MM.1S (cell line): ENCODE data around the gene AKAP6.

Source experiments
- DNase-seq: peaks from one replicate; pipeline ENCODE4 v3.0.0-alpha.2; 2015
- H2AFZ ChIP-seq: fragments of 300-600 bp; sonication (generic); 2 replicates; pipeline ENCODE4 v1.6.0; 2016; ENCODE audit warnings: antibody characterized with exemption, low read length
- H3F3A ChIP-seq: fragments of 300-600 bp; sonication (generic); 2 replicates; pipeline ENCODE4 v1.6.1; 2016; ENCODE audit warnings: mild to moderate bottlenecking, antibody characterized with exemption, low read length, moderate library complexity, mixed read lengths; ENCODE audit not compliant: insufficient read depth
- H3K27ac ChIP-seq: fragments of 300-600 bp; sonication (generic); 2 replicates; pipeline ENCODE4 v1.5.1; 2016; ENCODE audit warnings: mild to moderate bottlenecking, low read length
- H3K27me3 ChIP-seq: fragments of 300-600 bp; sonication (generic); replicated peaks from 2 replicates; pipeline ENCODE4 v1.6.0; 2016; ENCODE audit warnings: low read length; ENCODE audit not compliant: insufficient read depth
- H3K36me3 ChIP-seq: fragments of 300-600 bp; sonication (generic); replicated peaks from 2 replicates; pipeline ENCODE4 v1.6.1; 2016; ENCODE audit warnings: mild to moderate bottlenecking, low read length, mixed read lengths; ENCODE audit not compliant: insufficient read depth
- H3K4me1 ChIP-seq: fragments of 300-600 bp; sonication (generic); 2 replicates; pipeline ENCODE4 v1.6.1; 2016; ENCODE audit warnings: low read length, mixed read lengths
- H3K4me2 ChIP-seq: fragments of 300-600 bp; sonication (generic); 2 replicates; pipeline ENCODE4 v1.6.0; 2016; ENCODE audit warnings: low read depth, low read length
- H3K4me3 ChIP-seq: fragments of 300-600 bp; sonication (generic); 2 replicates; pipeline ENCODE4 v1.5.1; 2016; ENCODE audit warnings: low read length, mixed read lengths
- H3K79me2 ChIP-seq: fragments of 300-600 bp; sonication (generic); 2 replicates; pipeline ENCODE4 v1.6.1; 2016; ENCODE audit warnings: mixed run types, low read length, mixed read lengths
- H3K9ac ChIP-seq: fragments of 300-600 bp; sonication (generic); 2 replicates; pipeline ENCODE4 v1.6.1; 2016; ENCODE audit warnings: low read length, mixed read lengths
- H3K9me2 ChIP-seq: fragments of 300-600 bp; sonication (generic); replicated peaks from 2 replicates; pipeline ENCODE4 v1.6.1; 2016; ENCODE audit warnings: mild to moderate bottlenecking, low read length, mixed read lengths; ENCODE audit not compliant: insufficient read depth
- H3K9me3 ChIP-seq: fragments of 300-600 bp; sonication (generic); replicated peaks from 2 replicates; pipeline ENCODE4 v1.6.1; 2016; ENCODE audit warnings: mild to moderate bottlenecking, low read length, mixed read lengths; ENCODE audit not compliant: insufficient read depth
- H4K20me1 ChIP-seq: fragments of 300-600 bp; sonication (generic); 2 replicates; pipeline ENCODE4 v1.6.1; 2016; ENCODE audit warnings: mild to moderate bottlenecking, low read length, moderate library complexity, mixed read lengths; ENCODE audit not compliant: insufficient read depth
- EZH2 ChIP-seq: fragments of 300-600 bp; sonication (generic); optimal IDR thresholded peaks from 2 replicates; pipeline ENCODE3; 2017; ENCODE audit warnings: low read depth, mild to moderate bottlenecking, antibody characterized with exemption, low read length, mixed read lengths
- EZH2phosphoT487 ChIP-seq: fragments of 300-600 bp; sonication (generic); IDR thresholded peaks from 2 replicates; pipeline ENCODE4 v1.6.1; 2018; ENCODE audit warnings: antibody characterized with exemption, low read length
- TF ChIP-seq, protein P1 (sequence below): fragments of 300-600 bp; sonication (generic); IDR thresholded peaks from 2 replicates; pipeline ENCODE4 v1.5.1; 2016; ENCODE audit warnings: antibody characterized with exemption, low read length, mixed read lengths

Gene AKAP6

GRCh38 chr14:32677129-32677780, 348.2 kb downstream of the AKAP6 start:
- Histone ChIP-seq H3K4me3 (no peak overlapping the region), H3K9me2 (no peaks in the 10 kb centered on the region), H2AFZ (no peak overlapping the region), H3K4me1 (no peaks in the 10 kb centered on the region), H3K79me2 (no peaks in the 10 kb centered on the region), H3K27ac (no peak overlapping the region), H3K27me3 (no peaks in the 10 kb centered on the region), H3K9me3 (no peaks in the 10 kb centered on the region), H3K4me2 (no peak overlapping the region), H3K9ac (no peak overlapping the region), H3F3A (no peaks in the 10 kb centered on the region), H3K36me3 (no peaks in the 10 kb centered on the region), H4K20me1 (no peaks in the 10 kb centered on the region)
- no peak for DNase-seq
- TF ChIP-seq EZH2phosphoT487 (no peak), EZH2 (no peak)
- TF ChIP-seq, protein P1, sequence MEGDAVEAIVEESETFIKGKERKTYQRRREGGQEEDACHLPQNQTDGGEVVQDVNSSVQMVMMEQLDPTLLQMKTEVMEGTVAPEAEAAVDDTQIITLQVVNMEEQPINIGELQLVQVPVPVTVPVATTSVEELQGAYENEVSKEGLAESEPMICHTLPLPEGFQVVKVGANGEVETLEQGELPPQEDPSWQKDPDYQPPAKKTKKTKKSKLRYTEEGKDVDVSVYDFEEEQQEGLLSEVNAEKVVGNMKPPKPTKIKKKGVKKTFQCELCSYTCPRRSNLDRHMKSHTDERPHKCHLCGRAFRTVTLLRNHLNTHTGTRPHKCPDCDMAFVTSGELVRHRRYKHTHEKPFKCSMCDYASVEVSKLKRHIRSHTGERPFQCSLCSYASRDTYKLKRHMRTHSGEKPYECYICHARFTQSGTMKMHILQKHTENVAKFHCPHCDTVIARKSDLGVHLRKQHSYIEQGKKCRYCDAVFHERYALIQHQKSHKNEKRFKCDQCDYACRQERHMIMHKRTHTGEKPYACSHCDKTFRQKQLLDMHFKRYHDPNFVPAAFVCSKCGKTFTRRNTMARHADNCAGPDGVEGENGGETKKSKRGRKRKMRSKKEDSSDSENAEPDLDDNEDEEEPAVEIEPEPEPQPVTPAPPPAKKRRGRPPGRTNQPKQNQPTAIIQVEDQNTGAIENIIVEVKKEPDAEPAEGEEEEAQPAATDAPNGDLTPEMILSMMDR = no peak

DNA sequence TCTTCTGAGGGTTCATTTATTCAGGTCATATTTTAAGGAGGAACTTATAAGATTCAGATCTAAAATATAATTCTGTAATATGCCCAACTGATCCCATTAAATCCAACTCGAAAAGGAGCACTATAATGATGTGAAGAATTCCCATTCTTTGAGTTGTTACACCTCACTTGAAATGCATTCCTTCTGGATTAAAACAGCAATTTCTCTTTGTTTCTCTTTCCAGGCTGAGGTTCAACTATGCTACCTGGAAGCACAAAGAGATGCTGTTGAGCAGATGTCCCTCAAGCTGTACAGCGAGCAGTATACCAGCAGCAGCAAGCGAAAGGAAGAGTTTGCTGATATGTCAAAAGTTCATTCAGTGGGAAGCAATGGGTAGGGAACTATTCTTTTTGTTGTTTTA, 349.0 kb downstream of the AKAP6 start:
- Histone ChIP-seq H3K9me2 (no peaks in the 10 kb centered on the region), H3K79me2 (no peaks in the 10 kb centered on the region), H3K4me2 (no peak overlapping the region), H3K9ac (no peak overlapping the region), H3K9me3 (no peaks in the 10 kb centered on the region), H4K20me1 (no peaks in the 10 kb centered on the region), H3K4me1 (no peaks in the 10 kb centered on the region), H3K27me3 (no peaks in the 10 kb centered on the region), H3K4me3 (no peak overlapping the region), H3F3A (no peaks in the 10 kb centered on the region), H2AFZ (no peak overlapping the region), H3K36me3 (no peaks in the 10 kb centered on the region), H3K27ac (no peak overlapping the region)
- TF ChIP-seq EZH2phosphoT487 = no peak
- TF ChIP-seq EZH2 = no peak
- TF ChIP-seq, protein P1 = no peak
- DNase-seq = no peak

DNA sequence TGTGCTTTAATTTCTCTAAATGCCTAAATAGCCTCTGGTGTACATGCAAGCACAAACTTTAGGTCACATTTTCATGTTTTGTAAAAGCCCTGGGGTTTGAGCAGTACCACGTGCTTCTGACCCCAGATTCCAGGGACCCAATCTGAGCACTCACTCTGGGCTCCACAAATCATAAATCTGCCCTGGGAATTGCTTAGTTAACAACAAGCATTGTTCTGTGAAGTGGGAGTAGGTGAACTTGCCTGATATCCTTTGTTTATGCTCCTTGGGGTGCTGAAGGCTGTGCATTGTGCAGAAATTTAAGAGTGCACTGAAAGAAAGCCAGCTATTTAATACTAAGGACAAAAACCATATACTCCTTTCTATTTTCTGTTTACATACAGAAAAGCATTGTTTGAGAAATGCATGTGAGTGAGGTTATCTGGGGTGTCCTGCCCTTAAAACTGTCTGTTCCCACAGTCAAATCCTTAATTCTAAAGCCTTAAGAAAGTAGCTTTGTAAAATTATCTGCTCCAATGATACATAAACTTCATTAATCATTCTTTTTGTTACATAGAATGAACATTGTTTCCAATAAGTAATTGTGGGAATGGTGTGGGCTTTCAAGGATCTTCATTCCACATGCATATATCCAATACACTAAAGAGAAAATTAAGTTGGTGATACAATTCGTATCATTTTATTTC, 351.0 kb downstream of the AKAP6 start:
- H3K4me2 ChIP-seq = no peak overlapping the region
- H2AFZ ChIP-seq = no peak overlapping the region
- no peaks in the 10 kb centered on the region for H3F3A ChIP-seq
- no peaks in the 10 kb centered on the region for H3K79me2 ChIP-seq
- DNase-seq = no peak
- no peaks in the 10 kb centered on the region for H3K9me3 ChIP-seq
- no peak overlapping the region for H3K4me3 ChIP-seq
- no peaks in the 10 kb centered on the region for H3K27me3 ChIP-seq
- no peak overlapping the region for H3K9ac ChIP-seq
- H3K9me2 ChIP-seq = no peaks in the 10 kb centered on the region
- H4K20me1 ChIP-seq = no peaks in the 10 kb centered on the region
- no peak overlapping the region for H3K27ac ChIP-seq
- H3K4me1 ChIP-seq = peaks cover 12% of the 10 kb centered on the region
- no peaks in the 10 kb centered on the region for H3K36me3 ChIP-seq
- TF ChIP-seq EZH2 (no peak), EZH2phosphoT487 (no peak)
- TF ChIP-seq, protein P1 = no peak
